GM23248 (cell line): Measurements from ENCODE around the gene RNASET2. TPM values are rescaled to one million over a fixed set of nuclear protein-coding genes. Genes with fewer than 3 reads are reported as not detected.

ENCODE experiments used
- DNase-seq: peaks from one replicate; pipeline ENCODE4 v3.0.0-alpha.2; 2015
- H2AFZ ChIP-seq: fragments of 200-600 bp; sonication (generic); 2 replicates; pipeline ENCODE4 v1.6.1; 2016; ENCODE audit warnings: antibody characterized with exemption
- H3F3A ChIP-seq: fragments of 200-600 bp; sonication (generic); 2 replicates; pipeline ENCODE4 v1.6.1; 2016; ENCODE audit warnings: mild to moderate bottlenecking, antibody characterized with exemption, mixed run types; ENCODE audit not compliant: insufficient read depth
- H3K27ac ChIP-seq: fragments of 200-600 bp; sonication (generic); 2 replicates; pipeline ENCODE4 v1.5.1; 2016; ENCODE audit warnings: mild to moderate bottlenecking
- H3K27me3 ChIP-seq: fragments of 200-600 bp; sonication (generic); replicated peaks from 2 replicates; pipeline ENCODE4 v1.6.1; 2016; ENCODE audit warnings: mild to moderate bottlenecking; ENCODE audit not compliant: insufficient read depth
- H3K36me3 ChIP-seq: fragments of 200-600 bp; sonication (generic); 2 replicates; pipeline ENCODE4 v1.6.1; 2016; ENCODE audit warnings: low read depth, mild to moderate bottlenecking
- H3K4me1 ChIP-seq: fragments of 200-600 bp; sonication (generic); 2 replicates; pipeline ENCODE4 v1.6.1; 2016; ENCODE audit warnings: mild to moderate bottlenecking; ENCODE audit not compliant: insufficient read depth
- H3K4me2 ChIP-seq: fragments of 200-600 bp; sonication (generic); one replicate; pipeline ENCODE4 v1.6.1; 2016; ENCODE audit warnings: mild to moderate bottlenecking; ENCODE audit not compliant: unreplicated experiment
- H3K4me3 ChIP-seq: fragments of 200-600 bp; sonication (generic); 2 replicates; pipeline ENCODE4 v1.5.1; 2016; ENCODE audit warnings: mild to moderate bottlenecking
- H3K79me2 ChIP-seq: fragments of 200-600 bp; sonication (generic); 2 replicates; pipeline ENCODE4 v1.6.1; 2016; ENCODE audit warnings: mild to moderate bottlenecking; ENCODE audit not compliant: insufficient read depth
- H3K9ac ChIP-seq: fragments of 200-600 bp; sonication (generic); 2 replicates; pipeline ENCODE4 v1.6.1; 2016; ENCODE audit warnings: mild to moderate bottlenecking
- H3K9me2 ChIP-seq: fragments of 200-600 bp; sonication (generic); 2 replicates; pipeline ENCODE4 v1.6.1; 2016; ENCODE audit warnings: mixed run types, mild to moderate bottlenecking, moderate library complexity; ENCODE audit not compliant: insufficient read depth
- H3K9me3 ChIP-seq: fragments of 200-600 bp; sonication (generic); one replicate; pipeline ENCODE4 v1.6.1; 2017; ENCODE audit warnings: low read depth
- H4K20me1 ChIP-seq: fragments of 200-600 bp; sonication (generic); 2 replicates; pipeline ENCODE4 v1.6.0; 2016; ENCODE audit not compliant: insufficient read depth
- EZH2 ChIP-seq: fragments of 200-600 bp; sonication (generic); IDR thresholded peaks from 2 replicates; pipeline ENCODE4 v1.6.1; 2018; ENCODE audit warnings: antibody characterized with exemption, mild to moderate bottlenecking; ENCODE audit not compliant: insufficient read depth, poor library complexity, severe bottlenecking
- EZH2phosphoT487 ChIP-seq: fragments of 200-600 bp; sonication (generic); IDR thresholded peaks from 2 replicates; pipeline ENCODE4 v1.6.1; 2018; ENCODE audit warnings: antibody characterized with exemption, moderate library complexity, mild to moderate bottlenecking, low read depth; ENCODE audit not compliant: insufficient read depth
- WGBS, 2 experiments: methylation state at CpG; one replicate each; pipeline ENCODE4 v1.1.6; 2015 to 2017; ENCODE audit warnings: low lambda C conversion rate in 2 of 2, low coverage in 1 of 2; ENCODE audit errors: missing lambda C conversion rate in 2 of 2; 5-methylcytosine and 5-hydroxymethylcytosine counted together
- in situ Hi-C: fragments of 300-500 bp; cut with MboI; formaldehyde crosslinking; loops from 2 replicates; pipeline ENCODE4 v1.15.0; 2020
- polyA plus RNA-seq: library from polyadenylated mRNA; unstranded; fragments of >200 nt; fragmentation: Nextera tagmentation; extraction: Ambion mirVana; gene quantifications from 2 replicates; pipeline ENCODE4 v1.2.1, GENCODE V29; 2016
- total RNA-seq: library from RNA; depleted of rRNA; stranded (reverse); fragments of >200 nt; shearing (Covaris generic); gene quantifications from 2 replicates; pipeline ENCODE4 v1.2.3, GENCODE V29; 2014

RNASET2 gene
- total and polyA plus RNA-seq, 2 experiments from 2014 or later, result 26.8 to 34.4 TPM

GRCh38 chr6:166903500-166903899 lies 52.9 kb downstream of the RNASET2 start:
- no peaks in the 10 kb centered on the region for H3K4me1 ChIP-seq
- H3K4me2 ChIP-seq, result no peak overlapping the region
- no peaks in the 10 kb centered on the region for H3F3A ChIP-seq
- H3K27ac ChIP-seq, result no peak overlapping the region
- H3K27me3 ChIP-seq, result no peaks in the 10 kb centered on the region
- no peaks in the 10 kb centered on the region for H3K79me2 ChIP-seq
- no peaks in the 10 kb centered on the region for H3K9me2 ChIP-seq
- H2AFZ ChIP-seq, result no peak overlapping the region
- H3K9ac ChIP-seq, result no peak overlapping the region
- no peaks in the 10 kb centered on the region for H3K36me3 ChIP-seq
- DNase-seq, result no peak
- 52 to 54% methylated on average over 13 of the region's 13 CpGs for WGBS, 2 experiments
- H3K9me3 ChIP-seq, result no peaks in the 10 kb centered on the region
- no peak for TF ChIP-seq EZH2
- no peak for TF ChIP-seq EZH2phosphoT487
- no peaks in the 10 kb centered on the region for H4K20me1 ChIP-seq
- in situ Hi-C loops, result no loop called here
- no peak overlapping the region for H3K4me3 ChIP-seq

DNA sequence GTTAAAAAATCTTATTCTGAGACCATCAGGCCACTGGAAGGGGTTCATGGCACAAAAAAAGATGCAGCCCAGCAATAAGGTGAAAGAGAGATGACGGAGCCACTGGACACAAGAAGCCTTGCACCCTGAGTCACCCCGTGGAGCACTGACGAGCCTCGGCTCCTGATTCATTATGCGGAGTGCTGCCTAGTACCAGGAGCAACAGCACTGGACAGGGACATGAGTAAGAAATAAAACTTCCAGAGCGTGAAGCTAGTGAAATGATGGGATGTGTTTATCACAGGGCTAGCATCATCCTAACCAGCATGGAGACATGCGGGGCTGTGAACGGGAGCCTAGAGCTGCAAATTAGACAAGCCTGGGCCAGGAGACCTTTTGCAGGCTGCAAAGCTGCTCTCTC lies 53.3 kb downstream of the RNASET2 start:
- Histone ChIP-seq H3K79me2 (no peaks in the 10 kb centered on the region), H4K20me1 (no peaks in the 10 kb centered on the region), H3K4me2 (no peak overlapping the region), H3K9me2 (no peaks in the 10 kb centered on the region), H3K4me1 (no peaks in the 10 kb centered on the region), H2AFZ (no peak overlapping the region), H3K4me3 (no peak overlapping the region), H3K9me3 (no peaks in the 10 kb centered on the region), H3K9ac (no peak overlapping the region), H3K27me3 (no peaks in the 10 kb centered on the region), H3K36me3 (no peaks in the 10 kb centered on the region), H3F3A (no peaks in the 10 kb centered on the region), H3K27ac (no peak overlapping the region)
- 42 to 54% methylated on average over 8 of the region's 8 CpGs for WGBS, 2 experiments
- peak; percentile 32 for DNase-seq
- in situ Hi-C loops, result no loop called here
- TF ChIP-seq EZH2 (no peak), EZH2phosphoT487 (no peak)

DNA sequence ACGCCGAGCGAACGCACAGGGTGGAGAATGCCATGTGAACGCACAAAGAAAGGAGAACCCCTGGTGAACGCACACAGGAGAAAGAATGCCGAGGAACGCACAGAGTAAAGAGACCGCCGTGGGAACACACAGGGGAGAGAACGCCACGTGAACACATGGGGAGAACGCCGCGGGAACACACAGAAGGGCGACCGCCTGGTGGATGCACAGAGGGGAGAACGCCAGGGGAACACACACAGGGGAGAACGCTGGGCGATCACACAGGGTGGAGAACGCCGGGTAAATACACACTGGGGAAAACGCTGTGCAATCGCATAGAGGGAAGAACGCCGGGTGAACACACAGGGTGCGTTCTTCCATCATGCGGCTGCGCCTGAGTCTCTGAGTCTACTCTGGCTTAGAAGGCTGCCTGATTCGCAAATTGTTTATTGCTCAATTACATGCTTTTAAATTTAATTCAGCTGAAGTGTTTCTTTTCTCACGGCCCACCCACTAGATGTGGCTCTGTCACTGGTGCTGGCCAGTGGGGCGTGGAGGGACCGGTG lies 54.1 kb downstream of the RNASET2 start:
- 82 to 86% methylated on average over 33 of the region's 33 CpGs for WGBS, 2 experiments
- no peaks in the 10 kb centered on the region for H3K36me3 ChIP-seq
- in situ Hi-C loops, result no loop called here

DNA sequence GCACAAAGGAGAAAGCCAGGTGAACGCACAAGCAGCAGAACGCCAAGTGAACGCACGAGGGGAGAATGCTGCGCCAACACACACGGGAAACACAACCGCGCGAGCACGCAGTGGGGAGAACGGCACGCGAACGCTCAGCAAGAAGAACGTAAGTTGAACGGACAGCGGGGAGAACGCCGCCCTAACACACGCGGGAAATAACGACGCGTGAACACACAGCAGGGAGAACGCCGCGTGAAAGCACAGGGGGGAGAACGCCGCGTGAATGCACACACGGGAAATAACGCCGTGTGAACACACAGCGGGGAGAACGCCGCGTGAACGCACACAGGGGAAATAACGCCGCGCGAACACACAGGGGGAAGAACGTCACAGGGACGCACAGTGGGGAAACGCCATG lies 54.7 kb downstream of the RNASET2 start:
- Histone ChIP-seq H3K27me3 (no peaks in the 10 kb centered on the region), H3K9me3 (no peaks in the 10 kb centered on the region), H2AFZ (no peak overlapping the region), H3K4me2 (no peak overlapping the region), H3F3A (no peaks in the 10 kb centered on the region), H3K79me2 (no peaks in the 10 kb centered on the region), H3K4me3 (no peak overlapping the region), H3K9ac (no peak overlapping the region), H4K20me1 (no peaks in the 10 kb centered on the region), H3K27ac (no peak overlapping the region), H3K4me1 (no peaks in the 10 kb centered on the region), H3K9me2 (no peaks in the 10 kb centered on the region), H3K36me3 (no peaks in the 10 kb centered on the region)
- TF ChIP-seq EZH2 (no peak), EZH2phosphoT487 (no peak)
- in situ Hi-C loops, result no loop called here
- WGBS, 2 experiments, result 90 to 94% methylated on average over 20 to 45 of the region's 45 CpGs
- no peak for DNase-seq

More for the DNA sequence above, 54.1 kb downstream of the RNASET2 start:
- Histone ChIP-seq H3F3A (no peaks in the 10 kb centered on the region), H3K9me2 (no peaks in the 10 kb centered on the region), H4K20me1 (no peaks in the 10 kb centered on the region), H3K79me2 (no peaks in the 10 kb centered on the region), H3K9me3 (no peaks in the 10 kb centered on the region), H3K4me2 (no peak overlapping the region), H3K9ac (no peak overlapping the region), H3K4me3 (no peak overlapping the region), H3K27ac (no peak overlapping the region), H3K4me1 (no peaks in the 10 kb centered on the region), H2AFZ (no peak overlapping the region), H3K27me3 (no peaks in the 10 kb centered on the region)
- no peak for DNase-seq
- TF ChIP-seq EZH2phosphoT487 (no peak), EZH2 (no peak)

DNA sequence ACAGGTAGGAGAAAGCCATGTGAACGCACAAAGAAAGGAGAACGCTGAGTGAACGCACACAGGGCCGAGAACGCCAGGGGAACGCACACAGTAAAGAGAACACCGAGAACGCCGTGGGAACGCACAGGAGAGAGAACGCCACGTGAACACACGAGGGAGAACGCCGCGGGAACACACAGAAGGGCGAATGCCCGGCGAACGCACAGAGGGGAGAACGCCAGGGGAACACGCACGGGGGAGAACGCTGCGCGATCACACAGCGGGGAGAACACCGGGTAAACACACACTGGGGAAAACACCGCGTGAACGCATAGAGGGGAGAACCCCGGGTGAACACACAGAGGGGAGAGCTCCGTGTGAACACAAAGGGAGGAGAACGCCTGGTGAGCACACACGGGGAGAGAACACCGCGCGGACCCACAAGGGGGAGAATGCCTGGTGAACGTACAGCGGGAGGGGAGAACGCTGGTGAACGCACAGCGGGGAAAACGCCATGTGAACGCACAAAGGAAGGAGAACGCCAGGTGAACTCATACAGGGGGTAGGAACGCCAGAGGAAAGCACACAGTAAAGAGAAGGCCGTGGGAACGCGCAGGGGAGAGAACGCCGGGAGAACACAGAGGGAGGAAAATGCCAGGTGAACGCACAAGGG lies 55.3 kb downstream of the RNASET2 start:
- H3K27me3 ChIP-seq, result no peaks in the 10 kb centered on the region
- 86 to 90% methylated on average over 47 to 53 of the region's 53 CpGs for WGBS, 2 experiments
- H3K79me2 ChIP-seq, result no peaks in the 10 kb centered on the region
- no peak overlapping the region for H3K4me3 ChIP-seq
- H2AFZ ChIP-seq, result no peak overlapping the region
- no peaks in the 10 kb centered on the region for H3K9me3 ChIP-seq
- TF ChIP-seq EZH2 (no peak), EZH2phosphoT487 (no peak)
- no peak overlapping the region for H3K9ac ChIP-seq
- no peak for DNase-seq
- in situ Hi-C loops, result no loop called here
- no peaks in the 10 kb centered on the region for H3K4me1 ChIP-seq
- H3K36me3 ChIP-seq, result no peaks in the 10 kb centered on the region
- H3K9me2 ChIP-seq, result no peaks in the 10 kb centered on the region
- H3K27ac ChIP-seq, result no peak overlapping the region
- no peak overlapping the region for H3K4me2 ChIP-seq
- H3F3A ChIP-seq, result no peaks in the 10 kb centered on the region
- no peaks in the 10 kb centered on the region for H4K20me1 ChIP-seq
